Osteocyte (in vitro differentiated cells): ENCODE results near the gene HDAC1. TPM values are rescaled to one million over a fixed set of nuclear protein-coding genes. Genes with fewer than 3 reads are reported as not detected.

Experiments used
- DNase-seq: peaks from one replicate; pipeline ENCODE4 v3.0.0; 2021; ENCODE audit warnings: mixed read lengths; ENCODE audit not compliant: unreplicated experiment; ENCODE audit errors: extremely low spot score
- H3K27ac Mint-ChIP-seq: one replicate; pipeline ENCODE4 v1.8.0; 2021; ENCODE audit warnings: mild to moderate bottlenecking, mixed read lengths; ENCODE audit not compliant: unreplicated experiment
- H3K27me3 Mint-ChIP-seq: one replicate; pipeline ENCODE4 v1.8.0; 2021; ENCODE audit warnings: mixed read lengths; ENCODE audit not compliant: unreplicated experiment
- H3K36me3 Mint-ChIP-seq: one replicate; pipeline ENCODE4 v1.8.0; 2021; ENCODE audit warnings: mixed read lengths; ENCODE audit not compliant: unreplicated experiment
- H3K4me1 Mint-ChIP-seq: one replicate; pipeline ENCODE4 v1.8.0; 2021; ENCODE audit warnings: mixed read lengths; ENCODE audit not compliant: unreplicated experiment
- H3K4me3 Mint-ChIP-seq: one replicate; pipeline ENCODE4 v1.8.0; 2021; ENCODE audit warnings: mild to moderate bottlenecking, moderate library complexity, mixed read lengths; ENCODE audit not compliant: unreplicated experiment
- H3K9me3 Mint-ChIP-seq: one replicate; pipeline ENCODE4 v1.8.0; 2021; ENCODE audit warnings: mixed read lengths; ENCODE audit not compliant: unreplicated experiment
- total RNA-seq: library from RNA; stranded (reverse); gene quantifications from 2 replicates; pipeline ENCODE4 v1.2.1, GENCODE V29; 2021
- TF ChIP-seq, protein P1 (sequence below): fragments of 200-600 bp; sonication (generic); IDR thresholded peaks from 2 replicates; pipeline ENCODE4 v1.5.0; 2021; ENCODE audit warnings: antibody characterized with exemption, mild to moderate bottlenecking, moderate library complexity

The HDAC1 gene
- total RNA-seq, 1 donor from 2014 or later, result 79.2 TPM

DNA sequence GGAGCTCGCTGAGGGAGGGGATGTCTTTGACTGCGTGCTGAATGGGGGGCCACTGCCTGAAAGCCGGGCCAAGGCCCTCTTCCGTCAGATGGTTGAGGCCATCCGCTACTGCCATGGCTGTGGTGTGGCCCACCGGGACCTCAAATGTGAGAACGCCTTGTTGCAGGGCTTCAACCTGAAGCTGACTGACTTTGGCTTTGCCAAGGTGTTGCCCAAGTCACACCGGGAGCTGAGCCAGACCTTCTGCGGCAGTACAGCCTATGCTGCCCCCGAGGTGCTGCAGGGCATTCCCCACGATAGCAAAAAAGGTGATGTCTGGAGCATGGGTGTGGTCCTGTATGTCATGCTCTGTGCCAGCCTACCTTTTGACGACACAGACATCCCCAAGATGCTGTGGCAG, 71.8 kb downstream of the HDAC1 start:
- Mint-ChIP-seq H3K4me3 (no peak overlapping the region), H3K36me3 (peaks cover 17% of the 10 kb centered on the region), H3K27ac (no peak overlapping the region), H3K4me1 (peaks cover 9% of the 10 kb centered on the region), H3K9me3 (no peaks in the 10 kb centered on the region), H3K27me3 (no peaks in the 10 kb centered on the region)
- TF ChIP-seq, protein P1, sequence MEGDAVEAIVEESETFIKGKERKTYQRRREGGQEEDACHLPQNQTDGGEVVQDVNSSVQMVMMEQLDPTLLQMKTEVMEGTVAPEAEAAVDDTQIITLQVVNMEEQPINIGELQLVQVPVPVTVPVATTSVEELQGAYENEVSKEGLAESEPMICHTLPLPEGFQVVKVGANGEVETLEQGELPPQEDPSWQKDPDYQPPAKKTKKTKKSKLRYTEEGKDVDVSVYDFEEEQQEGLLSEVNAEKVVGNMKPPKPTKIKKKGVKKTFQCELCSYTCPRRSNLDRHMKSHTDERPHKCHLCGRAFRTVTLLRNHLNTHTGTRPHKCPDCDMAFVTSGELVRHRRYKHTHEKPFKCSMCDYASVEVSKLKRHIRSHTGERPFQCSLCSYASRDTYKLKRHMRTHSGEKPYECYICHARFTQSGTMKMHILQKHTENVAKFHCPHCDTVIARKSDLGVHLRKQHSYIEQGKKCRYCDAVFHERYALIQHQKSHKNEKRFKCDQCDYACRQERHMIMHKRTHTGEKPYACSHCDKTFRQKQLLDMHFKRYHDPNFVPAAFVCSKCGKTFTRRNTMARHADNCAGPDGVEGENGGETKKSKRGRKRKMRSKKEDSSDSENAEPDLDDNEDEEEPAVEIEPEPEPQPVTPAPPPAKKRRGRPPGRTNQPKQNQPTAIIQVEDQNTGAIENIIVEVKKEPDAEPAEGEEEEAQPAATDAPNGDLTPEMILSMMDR, result no peak
- no peak for DNase-seq

DNA sequence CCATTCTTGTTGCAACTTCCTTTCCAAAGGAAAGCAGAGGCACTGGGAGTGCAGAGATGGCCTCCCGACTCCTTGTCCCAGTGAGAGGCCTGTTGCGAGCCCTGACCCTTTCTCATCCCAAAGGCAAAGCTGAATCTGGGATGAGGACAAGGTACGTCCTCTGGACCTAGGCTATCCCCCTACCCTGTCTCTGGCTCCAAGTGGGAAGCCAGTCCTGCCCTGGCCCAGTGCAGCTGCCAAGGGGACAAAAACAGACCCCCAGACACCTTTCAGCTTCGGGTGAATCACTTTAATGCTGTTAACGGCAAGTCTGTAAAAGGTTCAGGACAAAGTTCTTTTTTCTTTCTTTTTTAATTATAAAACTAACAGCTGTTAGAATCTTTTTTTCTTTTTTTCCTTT, 73.0 kb downstream of the HDAC1 start:
- Mint-ChIP-seq H3K27me3 (no peaks in the 10 kb centered on the region), H3K36me3 (peaks cover 13% of the 10 kb centered on the region), H3K4me1 (peaks cover 9% of the 10 kb centered on the region), H3K4me3 (no peak overlapping the region), H3K9me3 (no peaks in the 10 kb centered on the region), H3K27ac (no peak overlapping the region)
- TF ChIP-seq, protein P1, result no peak
- no peak for DNase-seq

DNA sequence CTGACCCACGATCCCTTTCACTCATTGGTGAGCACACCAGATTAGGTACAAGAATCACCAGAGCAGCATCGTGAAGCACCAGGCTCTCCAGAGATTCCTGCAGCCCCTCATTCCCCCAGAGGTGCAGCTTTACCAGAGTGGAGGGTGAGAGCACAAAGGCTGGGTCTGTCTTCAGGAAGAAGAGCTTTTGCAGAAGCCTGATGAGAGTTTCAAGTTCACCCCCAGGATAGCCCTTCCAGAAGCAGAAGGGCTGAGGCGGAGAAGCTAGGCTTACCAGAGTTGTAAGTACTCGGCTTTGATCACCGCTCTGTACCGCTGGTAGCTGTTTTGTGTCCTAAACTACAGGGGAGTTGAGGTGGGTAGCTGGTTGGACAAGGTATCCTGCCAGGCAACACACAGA, 73.6 kb downstream of the HDAC1 start:
- no peak for DNase-seq
- Mint-ChIP-seq H3K36me3 (peaks cover 13% of the 10 kb centered on the region), H3K4me1 (peaks cover 9% of the 10 kb centered on the region), H3K27me3 (no peaks in the 10 kb centered on the region), H3K4me3 (no peak overlapping the region), H3K27ac (peak overlapping the region; percentile 47), H3K9me3 (no peaks in the 10 kb centered on the region)
- TF ChIP-seq, protein P1, result no peak

DNA sequence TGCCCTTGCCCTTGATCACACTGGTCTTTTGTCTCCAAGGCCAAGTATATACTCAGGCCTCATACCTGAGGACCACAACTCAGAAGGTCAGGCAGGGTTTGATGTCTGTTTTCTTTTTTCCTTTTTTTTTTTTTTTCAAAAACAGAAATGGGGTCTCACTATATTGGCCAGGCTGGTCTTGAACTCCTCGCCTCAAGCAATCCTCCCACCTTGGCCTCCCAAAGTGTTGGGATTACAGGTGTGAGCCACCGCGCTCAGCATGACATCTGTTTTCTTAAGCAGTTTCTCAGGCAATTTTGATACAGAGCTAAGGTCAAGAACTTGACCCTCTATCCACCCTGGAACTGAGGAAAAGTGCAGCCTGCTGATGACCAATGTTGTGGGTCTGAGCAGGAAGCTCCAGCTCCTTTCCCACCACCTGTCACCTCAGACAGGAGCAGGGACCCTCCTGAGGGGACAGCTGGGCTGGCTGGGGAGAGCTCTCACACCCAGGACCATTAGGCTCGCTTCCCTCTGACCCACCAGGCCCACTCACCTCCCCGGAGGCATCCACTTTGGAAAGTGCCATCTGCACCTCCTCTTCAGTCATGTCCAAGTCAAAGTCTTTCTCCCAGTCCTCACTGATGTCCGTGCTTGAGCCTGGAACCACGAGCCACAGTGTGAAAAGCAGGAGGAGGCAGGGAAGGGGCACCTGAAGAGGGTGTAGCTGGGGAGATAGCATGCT, 76.2 kb downstream of the HDAC1 start:
- no peaks in the 10 kb centered on the region for H3K27me3 Mint-ChIP-seq
- peaks cover 17% of the 10 kb centered on the region for H3K36me3 Mint-ChIP-seq
- no peak overlapping the region for H3K27ac Mint-ChIP-seq
- TF ChIP-seq, protein P1, result no peak
- no peak overlapping the region for H3K4me3 Mint-ChIP-seq
- H3K4me1 Mint-ChIP-seq, result no peaks in the 10 kb centered on the region
- no peaks in the 10 kb centered on the region for H3K9me3 Mint-ChIP-seq
- no peak for DNase-seq

DNA sequence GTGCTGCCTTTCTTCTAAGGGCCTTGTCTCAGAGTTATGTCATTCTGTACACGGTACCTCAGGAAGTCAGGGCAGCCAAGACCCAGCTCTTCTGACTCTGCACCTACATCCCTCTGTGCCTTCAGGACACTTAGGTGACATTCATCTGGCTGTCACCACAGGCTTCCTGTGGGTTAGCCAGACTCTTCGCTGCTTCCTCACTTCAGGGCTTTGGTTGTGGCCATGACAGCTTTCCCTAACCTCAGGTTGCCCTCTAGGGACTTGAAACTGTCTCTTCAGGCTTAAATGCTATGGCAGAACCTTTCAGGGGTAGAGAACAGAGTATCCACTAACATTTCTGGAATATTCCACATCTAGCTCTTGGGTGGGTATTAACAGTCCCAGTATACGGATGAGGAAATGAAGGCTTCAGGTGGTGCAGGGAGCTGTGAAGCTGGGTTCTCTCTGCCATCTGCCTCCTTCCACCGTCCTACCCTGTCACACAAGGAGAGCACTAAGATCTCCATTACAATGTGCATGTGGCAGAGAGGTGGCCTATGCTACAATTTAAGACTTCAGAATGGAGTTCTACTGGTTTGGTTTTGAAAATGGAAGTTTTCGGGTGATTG, 80.4 kb downstream of the HDAC1 start:
- no peak for DNase-seq
- Mint-ChIP-seq H3K27ac (no peak overlapping the region), H3K4me1 (no peaks in the 10 kb centered on the region), H3K4me3 (no peak overlapping the region), H3K27me3 (no peaks in the 10 kb centered on the region), H3K9me3 (no peaks in the 10 kb centered on the region), H3K36me3 (peaks cover 32% of the 10 kb centered on the region)
- TF ChIP-seq, protein P1, result no peak
